Esophagus (tissue), 2 donors: ENCODE data around the gene FAM174C. TPM values are rescaled to one million over a fixed set of nuclear protein-coding genes. Genes with fewer than 3 reads are reported as not detected.

Experiments
- H3K27ac ChIP-seq, 2 donors: one replicate each; pipeline ENCODE4 v1.5.1; 2013; ENCODE audit warnings: low read depth in 2 of 2, mild to moderate bottlenecking in 2 of 2, inconsistent platforms in 1 of 2, low read length in 1 of 2, moderate library complexity in 1 of 2
- H3K27me3 ChIP-seq, 2 donors: one replicate each; pipeline ENCODE4 v1.6.1; 2013; ENCODE audit warnings: low read length in 2 of 2, control low read depth in 1 of 2, mild to moderate bottlenecking in 1 of 2; ENCODE audit not compliant: insufficient read depth in 2 of 2, control insufficient read depth in 1 of 2
- H3K36me3 ChIP-seq, 2 donors: one replicate each; pipeline ENCODE4 v1.6.1; 2013; ENCODE audit warnings: low read length in 1 of 2; ENCODE audit not compliant: control insufficient read depth in 2 of 2, insufficient read depth in 2 of 2
- H3K4me1 ChIP-seq, 2 donors: one replicate each; pipeline ENCODE4 v1.6.1; 2013; ENCODE audit warnings: low read length in 1 of 2; ENCODE audit not compliant: control insufficient read depth in 2 of 2, insufficient read depth in 2 of 2
- H3K4me3 ChIP-seq, 2 donors: one replicate each; pipeline ENCODE4 v1.5.1; 2013; ENCODE audit warnings: low read length in 2 of 2, mild to moderate bottlenecking in 2 of 2, low read depth in 1 of 2, moderate library complexity in 1 of 2
- H3K9me3 ChIP-seq, 2 donors: one replicate each; pipeline ENCODE4 v1.6.1; 2013; ENCODE audit warnings: mild to moderate bottlenecking in 2 of 2, low read depth in 1 of 2, low read length in 1 of 2, moderate library complexity in 1 of 2; ENCODE audit not compliant: control insufficient read depth in 2 of 2, insufficient read depth in 1 of 2
- WGBS, 2 donors: extraction: QIAGEN DNeasy Blood & Tissue Kit; methylation state at CpG; one replicate each; pipeline ENCODE4 v1.1.7; 2013; 5-methylcytosine and 5-hydroxymethylcytosine counted together
- polyA plus RNA-seq, 2 donors: library from polyadenylated mRNA; stranded (reverse); fragments of 200-250 nt; gene quantifications; one replicate each; pipeline ENCODE4 v1.2.3, GENCODE V29; 2013
- donor health status: healthy with polysubstance abuse.
- donor health status: Bipolar disorder and iron deficiency.

Gene FAM174C
- polyA plus RNA-seq, 2 donors, result 45.8 to 46.7 TPM

- H3K4me1 ChIP-seq, result peaks cover 12 to 15% of the 10 kb centered on the region in 2 donors
- H3K36me3 ChIP-seq, result no peaks in the 10 kb centered on the region
- no peak overlapping the region for H3K4me3 ChIP-seq
- H3K9me3 ChIP-seq, result no peaks in the 10 kb centered on the region
- H3K27ac ChIP-seq, result no peak overlapping the region
- peaks cover 0 to 26% of the 10 kb centered on the region in 2 donors for H3K27me3 ChIP-seq
- WGBS, 2 donors, result 83 to 85% methylated on average over 20 to 24 of the region's 24 CpGs
These were observed 14.9 kb downstream of the FAM174C start for GRCh38 chr19:1290196-1290702.

GRCh38 chr19:1290703-1291651, 15.6 kb downstream of the FAM174C start:
- Histone ChIP-seq H3K9me3 (no peaks in the 10 kb centered on the region), H3K36me3 (no peaks in the 10 kb centered on the region), H3K4me3 (no peak overlapping the region), H3K27me3 (peaks cover 0 to 26% of the 10 kb centered on the region in 2 donors), H3K4me1 (peaks cover 14% of the 10 kb centered on the region in 2 donors), H3K27ac (no peak overlapping the region)
- 60 to 62% methylated on average over 36 to 40 of the region's 40 CpGs for WGBS, 2 donors

- H3K4me1 ChIP-seq, result peaks cover 9 to 11% of the 10 kb centered on the region in 2 donors
- H3K4me3 ChIP-seq, result no peak overlapping the region
- no peak overlapping the region for H3K27ac ChIP-seq
- H3K9me3 ChIP-seq, result no peaks in the 10 kb centered on the region
- no peaks in the 10 kb centered on the region for H3K36me3 ChIP-seq
- peaks cover 0 to 19% of the 10 kb centered on the region in 2 donors for H3K27me3 ChIP-seq
- WGBS, 2 donors, result 36 to 41% methylated on average over 25 of the region's 25 CpGs
These were observed 16.6 kb downstream of the FAM174C start for GRCh38 chr19:1291761-1292418.

DNA sequence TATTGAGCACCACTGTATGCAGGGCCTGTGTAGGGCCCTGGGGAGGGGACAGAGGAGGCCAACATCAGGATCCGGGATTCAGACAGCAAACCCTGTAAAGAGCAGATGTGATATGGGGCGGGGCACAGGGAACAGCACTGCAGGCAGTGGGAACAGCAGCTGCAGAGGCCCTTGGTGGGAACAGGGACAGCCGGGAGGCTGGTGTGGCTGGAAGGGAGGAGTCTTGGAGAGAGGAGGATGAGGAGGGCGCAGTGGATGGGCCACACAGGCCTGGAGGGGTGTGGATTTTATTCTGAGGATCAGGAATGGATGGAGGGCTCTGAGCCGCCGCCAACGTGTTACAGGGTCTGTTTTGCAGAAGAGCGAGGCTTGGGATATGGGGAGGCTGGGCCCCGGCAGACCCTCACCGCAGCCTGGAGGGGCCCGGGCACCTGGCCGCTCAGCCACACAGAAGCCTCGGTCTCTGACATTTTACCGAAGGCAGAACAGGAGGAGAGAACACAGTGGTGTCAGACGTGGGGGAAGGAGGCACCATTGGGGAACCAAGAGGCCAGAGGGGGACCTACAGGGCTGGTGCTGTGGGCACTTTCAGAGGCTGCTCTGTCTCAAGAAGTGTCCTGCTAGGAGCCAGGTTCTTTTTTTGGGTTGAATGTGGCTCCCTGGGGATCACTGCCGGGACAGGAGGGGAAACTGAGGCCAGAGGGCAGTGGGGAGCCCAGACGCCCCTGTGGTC, 17.3 kb downstream of the FAM174C start:
- Histone ChIP-seq H3K27ac (no peak overlapping the region), H3K27me3 (peaks cover 0 to 12% of the 10 kb centered on the region in 2 donors), H3K9me3 (no peaks in the 10 kb centered on the region), H3K4me1 (peaks cover 8 to 9% of the 10 kb centered on the region in 2 donors), H3K4me3 (no peak overlapping the region), H3K36me3 (no peaks in the 10 kb centered on the region)
- WGBS, 2 donors, result 82 to 83% methylated on average over 17 of the region's 17 CpGs

GRCh38 chr19:1293782-1294604, 18.7 kb downstream of the FAM174C start:
- WGBS, 2 donors, result 73 to 79% methylated on average over 33 to 35 of the region's 35 CpGs
- Histone ChIP-seq H3K27me3 (peaks cover 0 to 3% of the 10 kb centered on the region in 2 donors), H3K4me1 (peaks cover 5 to 7% of the 10 kb centered on the region in 2 donors), H3K4me3 (no peak overlapping the region), H3K27ac (no peak overlapping the region), H3K9me3 (no peaks in the 10 kb centered on the region), H3K36me3 (no peaks in the 10 kb centered on the region)

GRCh38 chr19:1294688-1295087, 19.4 kb downstream of the FAM174C start:
- peaks cover 0 to 3% of the 10 kb centered on the region in 2 donors for H3K27me3 ChIP-seq
- H3K27ac ChIP-seq, result no peak overlapping the region
- H3K4me3 ChIP-seq, result no peak overlapping the region
- H3K9me3 ChIP-seq, result no peaks in the 10 kb centered on the region
- no peaks in the 10 kb centered on the region for H3K36me3 ChIP-seq
- H3K4me1 ChIP-seq, result peaks cover 4 to 5% of the 10 kb centered on the region in 2 donors
- 68 to 76% methylated on average over 14 of the region's 14 CpGs for WGBS, 2 donors

DNA sequence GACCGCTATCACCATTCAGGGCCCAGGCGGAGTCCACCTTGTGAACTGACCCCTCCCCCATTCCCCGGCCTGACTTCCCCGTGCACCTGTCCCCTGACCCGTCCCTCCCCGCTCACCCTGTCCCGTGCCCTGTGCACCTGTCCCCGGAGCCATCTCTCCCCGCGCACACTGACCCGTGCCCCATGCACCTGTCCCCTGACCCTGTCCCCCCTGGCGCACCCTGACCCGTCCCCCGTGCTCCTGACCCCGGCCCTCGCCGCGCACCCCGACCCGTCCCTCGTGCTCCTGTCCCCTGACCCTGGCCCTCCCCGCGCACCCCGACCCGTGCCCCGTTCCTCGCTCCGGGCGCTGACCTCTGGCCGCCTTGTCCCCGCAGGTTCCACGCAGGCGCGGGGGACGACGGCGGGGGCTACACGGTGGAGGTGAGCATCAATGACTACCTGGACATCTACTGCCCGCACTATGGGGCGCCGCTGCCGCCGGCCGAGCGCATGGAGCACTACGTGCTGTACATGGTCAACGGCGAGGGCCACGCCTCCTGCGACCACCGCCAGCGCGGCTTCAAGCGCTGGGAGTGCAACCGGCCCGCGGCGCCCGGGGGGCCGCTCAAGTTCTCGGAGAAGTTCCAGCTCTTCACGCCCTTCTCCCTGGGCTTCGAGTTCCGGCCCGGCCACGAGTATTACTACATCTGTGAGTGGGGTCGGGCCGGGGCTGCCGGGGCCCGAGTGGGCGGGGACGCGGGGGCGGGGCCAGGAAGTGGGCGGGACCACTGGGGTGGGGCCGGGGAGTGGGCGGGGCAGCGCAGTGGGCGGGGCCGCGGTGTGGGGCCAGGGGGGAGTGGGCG, 20.1 kb downstream of the FAM174C start:
- no peak overlapping the region for H3K4me3 ChIP-seq

DNA sequence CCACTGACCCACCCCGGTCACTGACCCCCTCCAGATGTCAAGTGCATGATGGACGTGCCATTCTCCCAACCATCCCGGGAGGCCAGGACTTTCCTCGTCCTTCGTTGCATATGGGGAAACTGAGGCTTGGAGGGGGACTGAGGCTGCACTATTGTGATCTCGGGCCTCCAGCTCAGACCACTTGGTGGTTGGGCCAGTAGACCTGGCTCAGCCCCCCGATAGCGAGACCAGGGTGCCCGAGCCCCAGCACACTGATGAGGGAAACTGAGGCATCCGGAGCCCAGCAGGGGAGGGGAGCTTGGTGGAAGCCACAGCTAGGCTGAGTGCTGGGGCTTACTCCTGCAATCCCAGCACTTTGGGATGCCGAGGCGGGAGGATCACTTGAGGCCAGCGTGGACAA, 20.7 kb downstream of the FAM174C start:
- Histone ChIP-seq H3K9me3 (no peaks in the 10 kb centered on the region), H3K4me3 (no peak overlapping the region), H3K27ac (no peak overlapping the region), H3K4me1 (peaks cover 0 to 5% of the 10 kb centered on the region in 2 donors), H3K36me3 (no peaks in the 10 kb centered on the region), H3K27me3 (peaks cover 0 to 3% of the 10 kb centered on the region in 2 donors)
- 75 to 81% methylated on average over 12 to 13 of the region's 13 CpGs for WGBS, 2 donors

More for the DNA sequence above, 20.1 kb downstream of the FAM174C start:
- Histone ChIP-seq H3K27me3 (peaks cover 0 to 3% of the 10 kb centered on the region in 2 donors), H3K27ac (no peak overlapping the region), H3K9me3 (no peaks in the 10 kb centered on the region), H3K36me3 (no peaks in the 10 kb centered on the region), H3K4me1 (peaks cover under 1 to 5% of the 10 kb centered on the region in 2 donors)
- WGBS, 2 donors, result 13 to 16% methylated on average over 75 to 82 of the region's 82 CpGs
